Natural killer cell (primary cell): ENCODE results near the gene PRKG1. TPM values are rescaled to one million over a fixed set of nuclear protein-coding genes. Genes with fewer than 3 reads are reported as not detected.
A peak's percentile ranks its signal among the peaks of the same experiment; 100 is the strongest.

Experiments
- ATAC-seq, 3 donors: fragments of 150-1000 bp in 2 of 3; fragments of 200-7000 bp in 1 of 3; cut with Tn5 transposase; 1 replicate in 1 of 3; 2 replicates in 2 of 3; pipeline ENCODE4 v1.10.0; 2021; ENCODE audit warnings: mild to moderate bottlenecking in 2 of 3, moderate library complexity in 2 of 3
- DNase-seq, 2 donors: peaks; one replicate each; pipeline versions ENCODE4 v3.0.0 to v3.0.0-alpha.2; 2013 to 2021; ENCODE audit warnings: mixed read lengths in 1 of 2
- H3K27ac ChIP-seq: one replicate; pipeline ENCODE4 v1.5.1; 2013; ENCODE audit warnings: mild to moderate bottlenecking, low read length
- H3K27me3 ChIP-seq: one replicate; pipeline ENCODE4 v1.6.1; 2013; ENCODE audit warnings: low read length; ENCODE audit not compliant: control insufficient read depth, insufficient read depth
- H3K36me3 ChIP-seq: one replicate; pipeline ENCODE4 v1.6.1; 2013; ENCODE audit warnings: low read length; ENCODE audit not compliant: control insufficient read depth, insufficient read depth
- H3K4me1 ChIP-seq: one replicate; pipeline ENCODE4 v1.6.1; 2013; ENCODE audit warnings: low read length; ENCODE audit not compliant: control insufficient read depth, insufficient read depth
- H3K4me3 ChIP-seq: one replicate; pipeline ENCODE4 v1.5.1; 2013; ENCODE audit warnings: low read length
- H3K9me3 ChIP-seq: one replicate; pipeline ENCODE4 v1.6.1; 2013; ENCODE audit warnings: low read length; ENCODE audit not compliant: control insufficient read depth, insufficient read depth
- H3K27ac Mint-ChIP-seq, 2 donors: one replicate each; pipeline ENCODE4 v1.8.0; 2022; ENCODE audit warnings: mild to moderate bottlenecking in 2 of 2, mixed read lengths in 2 of 2, moderate library complexity in 1 of 2
- H3K27me3 Mint-ChIP-seq, 2 donors: one replicate each; pipeline ENCODE4 v1.8.0; 2022; ENCODE audit warnings: low read depth in 2 of 2, mixed read lengths in 2 of 2
- H3K36me3 Mint-ChIP-seq: one replicate; pipeline ENCODE4 v1.8.0; 2022; ENCODE audit warnings: mixed read lengths
- H3K4me1 Mint-ChIP-seq, 2 donors: one replicate each; pipeline ENCODE4 v1.8.0; 2022; ENCODE audit warnings: mixed read lengths in 2 of 2
- H3K4me3 Mint-ChIP-seq: one replicate; pipeline ENCODE4 v1.8.0; 2022; ENCODE audit warnings: mild to moderate bottlenecking, moderate library complexity, mixed read lengths
- H3K9me3 Mint-ChIP-seq, 2 donors: one replicate each; pipeline ENCODE4 v1.8.0; 2022; ENCODE audit warnings: mixed read lengths in 2 of 2
- WGBS: methylation state at CpG from one replicate; pipeline ENCODE4 v1.1.7; 2013; ENCODE audit warnings: missing lambda C conversion rate; ENCODE audit not compliant: insufficient coverage; 5-methylcytosine and 5-hydroxymethylcytosine counted together
- intact Hi-C: fragments of 100-400 bp; cut with micrococcal nuclease; formaldehyde crosslinking; loops from one replicate; pipeline ENCODE4 v1.14.2; 2022
- total RNA-seq, 4 donors: library from RNA; stranded (reverse); fragments of 120-200 nt in 1 of 4; gene quantifications; one replicate each; pipeline versions ENCODE4 v1.2.3 to v1.2.4, GENCODE V29; 2013 to 2022
- TF ChIP-seq, protein P1 (sequence below): fragments of 200-600 bp; IDR thresholded peaks from one replicate; pipeline ENCODE4 v1.8.0; 2022; ENCODE audit warnings: antibody characterized with exemption

The PRKG1 gene
- total RNA-seq, 3 donors from 2014 or later (not counting 1 experiment from before 2014, with no cell fraction given): 0.23 to 0.41 (median 0.35) TPM

DNA sequence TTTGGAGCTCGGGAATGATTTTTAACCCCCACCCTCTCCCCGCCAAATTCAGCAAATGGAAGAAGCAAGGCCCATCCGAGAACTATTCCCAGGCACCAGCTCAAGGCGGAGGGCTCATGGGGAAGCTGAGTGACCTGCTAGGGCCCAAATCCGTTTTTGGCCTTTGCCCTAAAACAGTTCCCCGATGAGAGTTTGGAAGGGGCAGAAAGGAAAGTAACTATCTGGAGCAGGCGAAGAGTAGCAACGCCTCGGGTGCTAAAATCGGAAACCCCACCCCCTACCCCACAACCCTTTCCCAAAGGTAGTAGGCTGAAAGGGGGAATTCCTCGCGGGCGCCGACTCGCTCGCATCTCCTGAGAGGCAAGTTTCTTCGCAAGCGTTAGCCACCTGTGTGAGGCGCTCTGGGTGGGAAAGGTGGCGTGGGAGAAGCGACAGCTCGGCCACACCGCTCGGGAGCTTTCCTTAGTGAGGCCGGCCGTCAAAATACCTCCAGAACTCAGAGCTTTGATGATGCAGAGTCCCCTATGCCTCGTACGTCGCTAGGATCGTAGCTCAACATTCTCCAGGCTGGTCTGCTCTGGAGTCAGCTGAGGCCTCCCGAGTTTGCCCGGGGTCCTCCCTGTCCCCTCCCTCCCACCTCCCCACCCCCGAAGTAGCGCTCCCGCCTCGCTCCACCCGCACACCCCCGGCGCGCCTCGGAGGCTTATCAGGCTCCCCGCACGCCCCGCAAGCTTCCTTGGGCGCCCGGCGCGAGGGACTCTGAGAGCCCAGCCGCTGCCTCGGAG, 642 bp upstream of the PRKG1 start:
- DNase-seq: no peak
- peak overlapping the region; percentile 49 for H3K4me3 Mint-ChIP-seq
- H3K4me1 ChIP-seq: peaks cover 16% of the 10 kb centered on the region
- no peak overlapping the region for H3K27ac Mint-ChIP-seq
- no peaks in the 10 kb centered on the region for H3K9me3 Mint-ChIP-seq
- H3K27me3 ChIP-seq: peaks cover 28% of the 10 kb centered on the region
- H3K36me3 ChIP-seq: no peaks in the 10 kb centered on the region
- no peak overlapping the region for H3K27ac ChIP-seq
- no peaks in the 10 kb centered on the region for H3K36me3 Mint-ChIP-seq
- peak in 1 of 3 donors; percentile 20 for ATAC-seq
- peaks cover 26 to 63% of the 10 kb centered on the region in 2 donors for H3K27me3 Mint-ChIP-seq
- H3K4me3 ChIP-seq: no peak overlapping the region
- no peaks in the 10 kb centered on the region for H3K9me3 ChIP-seq
- TF ChIP-seq, protein P1, sequence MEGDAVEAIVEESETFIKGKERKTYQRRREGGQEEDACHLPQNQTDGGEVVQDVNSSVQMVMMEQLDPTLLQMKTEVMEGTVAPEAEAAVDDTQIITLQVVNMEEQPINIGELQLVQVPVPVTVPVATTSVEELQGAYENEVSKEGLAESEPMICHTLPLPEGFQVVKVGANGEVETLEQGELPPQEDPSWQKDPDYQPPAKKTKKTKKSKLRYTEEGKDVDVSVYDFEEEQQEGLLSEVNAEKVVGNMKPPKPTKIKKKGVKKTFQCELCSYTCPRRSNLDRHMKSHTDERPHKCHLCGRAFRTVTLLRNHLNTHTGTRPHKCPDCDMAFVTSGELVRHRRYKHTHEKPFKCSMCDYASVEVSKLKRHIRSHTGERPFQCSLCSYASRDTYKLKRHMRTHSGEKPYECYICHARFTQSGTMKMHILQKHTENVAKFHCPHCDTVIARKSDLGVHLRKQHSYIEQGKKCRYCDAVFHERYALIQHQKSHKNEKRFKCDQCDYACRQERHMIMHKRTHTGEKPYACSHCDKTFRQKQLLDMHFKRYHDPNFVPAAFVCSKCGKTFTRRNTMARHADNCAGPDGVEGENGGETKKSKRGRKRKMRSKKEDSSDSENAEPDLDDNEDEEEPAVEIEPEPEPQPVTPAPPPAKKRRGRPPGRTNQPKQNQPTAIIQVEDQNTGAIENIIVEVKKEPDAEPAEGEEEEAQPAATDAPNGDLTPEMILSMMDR: no peak
- peaks cover 5 to 6% of the 10 kb centered on the region in 2 donors for H3K4me1 Mint-ChIP-seq
- intact Hi-C loops: no loop called here
- 4% methylated on average over 42 of the region's 50 CpGs for WGBS

DNA sequence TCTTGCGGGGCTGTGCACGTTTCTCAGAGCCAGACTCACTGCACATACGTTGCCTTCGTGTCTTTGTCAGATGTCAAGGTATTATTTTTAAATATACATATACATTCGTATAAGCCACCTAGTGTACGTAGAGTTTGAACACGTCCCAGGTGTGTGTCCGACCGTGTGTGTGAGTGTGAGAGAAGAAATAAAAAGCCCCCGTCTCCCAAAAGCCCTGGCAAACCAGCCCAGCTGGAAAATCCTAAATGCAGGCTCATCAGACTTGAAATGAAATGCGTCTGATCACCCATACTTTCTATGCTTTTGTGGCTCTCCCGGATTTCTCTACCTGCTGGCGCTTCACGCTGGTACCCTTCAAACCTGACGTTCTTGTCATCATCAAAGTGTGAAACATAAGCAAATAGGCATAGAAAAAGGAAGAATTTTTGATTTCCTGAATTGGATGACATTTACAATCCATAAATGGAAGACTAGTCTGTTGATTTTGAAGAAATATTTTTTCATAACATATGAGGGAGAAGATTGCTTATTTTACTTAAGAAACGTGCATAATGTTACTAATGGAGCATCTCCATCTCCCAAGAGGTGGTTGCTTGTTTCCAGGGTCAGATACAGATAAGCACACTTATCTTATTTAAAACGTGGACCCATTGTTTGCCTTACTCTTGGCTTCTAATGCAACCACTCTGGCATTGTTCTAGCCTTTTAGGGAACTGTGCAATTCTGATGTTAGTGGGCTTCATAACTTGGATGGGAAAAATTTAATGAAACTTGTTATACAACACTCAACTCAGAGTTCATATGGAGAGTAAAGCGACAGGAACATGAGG, 971 bp downstream of the PRKG1 start:
- peaks cover 16% of the 10 kb centered on the region for H3K4me1 ChIP-seq
- H3K36me3 ChIP-seq: no peaks in the 10 kb centered on the region
- no peak overlapping the region for H3K27ac ChIP-seq
- H3K9me3 Mint-ChIP-seq: no peaks in the 10 kb centered on the region
- peak overlapping the region; percentile 83 for H3K4me3 Mint-ChIP-seq
- peaks cover 26 to 61% of the 10 kb centered on the region in 2 donors for H3K27me3 Mint-ChIP-seq
- DNase-seq: no peak
- intact Hi-C loops: no loop called here
- H3K27me3 ChIP-seq: peaks cover 28% of the 10 kb centered on the region
- H3K4me3 ChIP-seq: no peak overlapping the region
- TF ChIP-seq, protein P1: no peak
- peaks cover 5 to 6% of the 10 kb centered on the region in 2 donors for H3K4me1 Mint-ChIP-seq
- 34% methylated on average over 8 of the region's 18 CpGs for WGBS
- no peaks in the 10 kb centered on the region for H3K36me3 Mint-ChIP-seq
- H3K9me3 ChIP-seq: no peaks in the 10 kb centered on the region
- ATAC-seq: no peak
- no peak overlapping the region for H3K27ac Mint-ChIP-seq

DNA sequence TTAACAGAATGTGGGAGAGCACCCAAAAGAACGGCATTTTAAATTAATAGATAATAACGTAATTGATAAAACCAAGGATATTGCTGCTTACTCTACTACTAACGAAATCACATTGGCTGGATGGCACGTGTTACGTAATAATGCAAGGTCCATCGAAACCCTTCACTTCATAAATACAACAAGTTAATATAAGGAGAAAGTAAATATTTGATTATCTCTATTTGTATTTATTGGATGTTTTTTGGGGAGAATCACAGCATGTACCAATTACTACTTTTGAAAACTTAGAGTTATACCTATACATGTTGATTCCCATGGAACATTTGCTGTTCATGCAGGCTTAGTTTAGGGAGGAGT, 1.6 kb downstream of the PRKG1 start:
- DNase-seq (no peak), ATAC-seq (no peak)
- Histone ChIP-seq H3K4me1 (peaks cover 16% of the 10 kb centered on the region), H3K27me3 (peaks cover 28% of the 10 kb centered on the region), H3K4me3 (no peak overlapping the region), H3K9me3 (no peaks in the 10 kb centered on the region), H3K36me3 (no peaks in the 10 kb centered on the region), H3K27ac (no peak overlapping the region)
- Mint-ChIP-seq H3K27me3 (peaks cover 26 to 61% of the 10 kb centered on the region in 2 donors), H3K4me1 (peaks cover 5 to 6% of the 10 kb centered on the region in 2 donors), H3K4me3 (no peak overlapping the region), H3K9me3 (no peaks in the 10 kb centered on the region), H3K36me3 (no peaks in the 10 kb centered on the region), H3K27ac (no peak overlapping the region)
- intact Hi-C loops: no loop called here
- 100% methylated on average over 1 of the region's 6 CpGs for WGBS
- TF ChIP-seq, protein P1: no peak
